ENCODE results near the gene OR2T5. TPM values are rescaled to one million over a fixed set of nuclear protein-coding genes. Genes with fewer than 3 reads are reported as not detected.
"Not testable (repeated sequence)": the region's sequence is repeated elsewhere in the genome, so short reads cannot be mapped to it uniquely, and the experiment has no call there.

The OR2T5 gene
- total and polyA plus RNA-seq, 2 of the 4 experiments (the other 2 are of a cell fraction) = not detected

DNA sequence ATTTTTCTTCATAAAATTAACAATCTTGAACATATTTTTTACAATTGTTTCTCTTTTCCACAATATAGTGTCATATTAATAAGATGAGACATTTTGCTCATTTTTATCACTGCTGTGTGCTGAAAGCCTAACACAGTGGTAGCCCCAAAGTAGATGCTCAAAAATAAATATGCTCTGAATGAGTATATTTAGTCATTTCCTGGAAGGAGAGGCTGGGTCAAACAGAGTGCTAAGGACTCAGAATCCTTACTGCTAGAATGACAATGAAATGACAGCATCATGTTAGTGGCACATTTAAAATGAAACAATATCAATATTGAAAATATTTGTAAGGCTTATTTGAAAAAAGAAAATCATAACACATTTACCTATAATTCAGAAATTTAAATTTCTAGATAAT is 49.1 kb downstream of the OR2T5 start:
- H2AK5ac ChIP-seq (ENCODE audit: low read depth, low read length); H3K4me3 ChIP-seq (ENCODE audit: insufficient read depth, low read depth, low read length): not testable (repeated sequence)

More for the DNA sequence above, 49.1 kb downstream of the OR2T5 start:
- H3K9me1 ChIP-seq (ENCODE audit: insufficient read depth, low read length); H2BK15ac ChIP-seq (ENCODE audit: low read depth, low read length); H3K9me3 ChIP-seq (ENCODE audit: control insufficient read depth, insufficient read depth, low read length); H2BK120ac ChIP-seq (ENCODE audit: low read depth, low read length); in situ Hi-C loops (cut with MboI; ENCODE audit: low sequenced_read_pairs); DNase-seq; H2BK5ac ChIP-seq (ENCODE audit: low read depth, low read length, poor library complexity, severe bottlenecking); H2BK20ac ChIP-seq (ENCODE audit: low read depth, low read length); H3K23ac ChIP-seq (ENCODE audit: low read depth, low read length); H3K27ac ChIP-seq (ENCODE audit: insufficient read depth, low read length); H3K4ac ChIP-seq (ENCODE audit: low read depth, low read length); H3K4me1 ChIP-seq (ENCODE audit: control insufficient read depth, insufficient read depth, low read length); H3K18ac ChIP-seq (ENCODE audit: low read depth, low read length); intact Hi-C loops (cut with micrococcal nuclease); H4K20me1 ChIP-seq (ENCODE audit: insufficient read depth, low read length); H4K5ac ChIP-seq (ENCODE audit: low read depth, low read length); POLR2A ChIA-PET (ENCODE audit: unreplicated experiment); H2AFZ ChIP-seq (replicated peaks; ENCODE audit: low read length, poor library complexity); H3K9ac ChIP-seq (ENCODE audit: low read depth, low read length); H3K27me3 ChIP-seq (ENCODE audit: control insufficient read depth, insufficient read depth, low read length); H4K91ac ChIP-seq (ENCODE audit: insufficient read depth, low read depth, low read length); H3K4me2 ChIP-seq (ENCODE audit: low read depth, low read length); H3K56ac ChIP-seq (ENCODE audit: extremely low read depth, insufficient read depth, low read length); ATAC-seq (ENCODE audit: low read depth); H3K36me3 ChIP-seq (ENCODE audit: control insufficient read depth, insufficient read depth, low read length); H3K14ac ChIP-seq (replicated peaks; ENCODE audit: low read depth, low read length); dilution Hi-C loops (cut with HindIII; ENCODE audit: low sequenced_read_pairs, unreplicated experiment); H3K79me1 ChIP-seq (ENCODE audit: low read depth in 1 of 2, low read length in 2 of 2); H4K8ac ChIP-seq (ENCODE audit: low read depth in 2 of 2, low read length in 2 of 2); BruUV-seq (replicated peaks); H2AK9ac ChIP-seq (replicated peaks; ENCODE audit: low read depth, low read length, poor library complexity); CTCF ChIA-PET: not testable (repeated sequence)

Other genes with a start within 250 kb of the OR2T5 start
- not detected in 2 replicates for gene OR2T33, start 210.6 kb upstream of the OR2T5 start, total RNA-seq (2012; rRNA removed)
- not detected in 2 replicates for gene OR2T33, start 210.6 kb upstream of the OR2T5 start, polyA plus RNA-seq (2012; rRNA removed)
- not detected in 2 replicates for gene OR2T12, start 185.2 kb upstream of the OR2T5 start, total RNA-seq (2012; rRNA removed)
- gene OR2T12, start 185.2 kb upstream of the OR2T5 start, polyA plus RNA-seq (2012; rRNA removed) = not detected in 2 replicates
- gene OR2M7, start 164.0 kb upstream of the OR2T5 start, total RNA-seq (2012; rRNA removed) = not detected in 2 replicates
- not detected in 2 replicates for gene OR2M7, start 164.0 kb upstream of the OR2T5 start, polyA plus RNA-seq (2012; rRNA removed)
- gene OR14C36, start 139.8 kb upstream of the OR2T5 start, total RNA-seq (2012; rRNA removed) = not detected in 2 replicates
- gene OR14C36, start 139.8 kb upstream of the OR2T5 start, polyA plus RNA-seq (2012; rRNA removed) = not detected in 2 replicates
- not detected in 2 replicates for gene OR2T4, start 126.9 kb upstream of the OR2T5 start, total RNA-seq (2012; rRNA removed)
- not detected in 2 replicates for gene OR2T4, start 126.9 kb upstream of the OR2T5 start, polyA plus RNA-seq (2012; rRNA removed)
- not detected in 2 replicates for gene OR2T6, start 112.8 kb upstream of the OR2T5 start, total RNA-seq (2012; rRNA removed)
- gene OR2T6, start 112.8 kb upstream of the OR2T5 start, polyA plus RNA-seq (2012; rRNA removed) = not detected in 2 replicates
- not detected in 2 replicates for gene OR2T1, start 85.5 kb upstream of the OR2T5 start, total RNA-seq (2012; rRNA removed)
- gene OR2T1, start 85.5 kb upstream of the OR2T5 start, polyA plus RNA-seq (2012; rRNA removed) = not detected in 2 replicates
- gene OR2T2, start 43.0 kb upstream of the OR2T5 start, total RNA-seq (2012; rRNA removed) = not detected in 2 replicates
- gene OR2T2, start 43.0 kb upstream of the OR2T5 start, polyA plus RNA-seq (2012; rRNA removed) = not detected in 2 replicates
- not detected in 2 replicates for gene OR2T3, start 15.2 kb upstream of the OR2T5 start, total RNA-seq (2012; rRNA removed)
- gene OR2T3, start 15.2 kb upstream of the OR2T5 start, polyA plus RNA-seq (2012; rRNA removed) = not detected in 2 replicates
- not detected in 2 replicates for gene OR2G6, start 19.5 kb downstream of the OR2T5 start, total RNA-seq (2012; rRNA removed)
- not detected in 2 replicates for gene OR2G6, start 19.5 kb downstream of the OR2T5 start, polyA plus RNA-seq (2012; rRNA removed)
- not detected in 2 replicates for gene OR2T29, start 74.2 kb downstream of the OR2T5 start, total RNA-seq (2012; rRNA removed)
- not detected in 2 replicates for gene OR2T29, start 74.2 kb downstream of the OR2T5 start, polyA plus RNA-seq (2012; rRNA removed)
- gene OR2T34, start 86.2 kb downstream of the OR2T5 start, total RNA-seq (2012; rRNA removed) = not detected in 2 replicates
- gene OR2T34, start 86.2 kb downstream of the OR2T5 start, polyA plus RNA-seq (2012; rRNA removed) = not detected in 2 replicates
- not detected in 2 replicates for gene OR2T10, start 109.1 kb downstream of the OR2T5 start, total RNA-seq (2012; rRNA removed)
- not detected in 2 replicates for gene OR2T10, start 109.1 kb downstream of the OR2T5 start, polyA plus RNA-seq (2012; rRNA removed)
- gene OR2T11, start 146.5 kb downstream of the OR2T5 start, total RNA-seq (2012; rRNA removed) = not detected in 2 replicates
- gene OR2T11, start 146.5 kb downstream of the OR2T5 start, polyA plus RNA-seq (2012; rRNA removed) = not detected in 2 replicates
- not detected in 2 replicates for gene OR2T35, start 156.7 kb downstream of the OR2T5 start, total RNA-seq (2012; rRNA removed)
- gene OR2T35, start 156.7 kb downstream of the OR2T5 start, polyA plus RNA-seq (2012; rRNA removed) = not detected in 2 replicates
- gene OR2T27, start 166.9 kb downstream of the OR2T5 start, total RNA-seq (2012; rRNA removed) = not detected in 2 replicates
- gene OR2T27, start 166.9 kb downstream of the OR2T5 start, polyA plus RNA-seq (2012; rRNA removed) = not detected in 2 replicates
- gene OR14I1, start 214.2 kb downstream of the OR2T5 start, total RNA-seq (2012; rRNA removed) = not detected in 2 replicates
- gene OR14I1, start 214.2 kb downstream of the OR2T5 start, polyA plus RNA-seq (2012; rRNA removed) = not detected in 2 replicates